Measurements from ENCODE around the gene STAT5B.
"Not testable (repeated sequence)": the region's sequence is repeated elsewhere in the genome, so short reads cannot be mapped to it uniquely, and the experiment has no call there.

Gene STAT5B

DNA sequence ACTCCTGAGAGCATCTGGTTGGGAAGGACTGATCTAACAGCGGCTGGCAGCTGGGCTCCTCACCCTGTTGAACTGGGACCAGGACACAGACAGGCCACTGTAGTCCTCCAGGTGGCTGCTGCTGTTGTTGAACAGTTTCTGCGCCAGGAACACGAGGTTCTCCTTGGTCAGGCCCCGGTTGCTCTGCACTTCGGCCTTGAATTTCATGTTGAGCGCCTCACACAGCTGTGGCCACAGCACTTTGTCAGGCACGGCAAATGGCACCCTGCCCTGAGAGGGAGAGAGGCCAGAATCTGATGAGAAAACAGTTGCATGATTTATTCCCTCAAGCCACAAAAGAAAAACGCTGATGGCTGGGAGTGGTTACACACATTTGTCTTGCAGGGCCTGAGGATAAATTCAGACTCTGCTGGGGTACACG is 64.3 kb downstream of the STAT5B start:
- not testable (repeated sequence) for H3K4me3 ChIP-seq (ENCODE audit: low read length); DNase-seq (ENCODE audit: low read depth, low spot score)

DNA sequence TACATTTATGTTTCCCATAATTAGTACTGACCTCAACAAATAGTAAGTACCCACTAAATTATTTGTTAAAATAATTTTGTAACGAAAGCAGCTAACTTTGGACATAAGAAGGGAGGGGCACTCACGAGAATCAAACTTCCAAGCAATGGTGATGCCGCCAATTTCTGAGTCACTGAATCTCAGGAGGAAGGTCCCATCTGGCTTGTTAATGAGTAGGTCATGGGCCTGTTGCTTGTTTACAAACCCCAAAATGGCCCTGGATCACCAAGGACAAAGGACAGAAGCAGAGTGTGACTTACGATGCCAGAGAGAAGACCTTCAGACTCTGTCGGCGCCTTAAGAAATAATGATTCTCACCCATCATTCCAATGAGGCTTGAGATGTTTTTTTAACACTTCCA is 66.1 kb downstream of the STAT5B start:
- H3K4me3 ChIP-seq (ENCODE audit: low read length): no peak overlapping the region
- no peak for DNase-seq (ENCODE audit: low read depth, low spot score)

GRCh38 chr17:42206153-42206612 is 70.0 kb downstream of the STAT5B start:
- not testable (repeated sequence) for H3K4me3 ChIP-seq (ENCODE audit: low read length); DNase-seq (ENCODE audit: low read depth, low spot score)

DNA sequence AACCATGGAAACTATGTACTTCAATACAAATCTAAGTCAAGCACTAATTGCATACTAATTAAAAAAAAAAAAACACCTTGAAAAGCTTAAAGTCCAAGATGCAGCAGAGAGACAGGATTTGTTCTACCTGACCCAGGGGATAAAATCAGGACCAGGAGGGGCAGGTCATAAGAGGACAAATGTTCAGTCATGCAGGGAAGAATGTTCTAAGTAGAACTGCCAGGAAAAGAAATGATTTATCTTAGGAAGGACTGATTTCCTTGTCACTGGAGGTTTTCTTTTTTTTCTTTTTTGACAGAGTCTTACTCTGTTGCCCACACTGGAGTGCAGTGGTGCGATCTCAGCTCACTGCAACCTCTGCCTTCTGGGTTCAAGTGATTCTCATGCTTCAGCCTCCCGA is 72.8 kb downstream of the STAT5B start:
- H3K4me3 ChIP-seq (ENCODE audit: low read length): no peak overlapping the region
- no peak for DNase-seq (ENCODE audit: low read depth, low spot score)

DNA sequence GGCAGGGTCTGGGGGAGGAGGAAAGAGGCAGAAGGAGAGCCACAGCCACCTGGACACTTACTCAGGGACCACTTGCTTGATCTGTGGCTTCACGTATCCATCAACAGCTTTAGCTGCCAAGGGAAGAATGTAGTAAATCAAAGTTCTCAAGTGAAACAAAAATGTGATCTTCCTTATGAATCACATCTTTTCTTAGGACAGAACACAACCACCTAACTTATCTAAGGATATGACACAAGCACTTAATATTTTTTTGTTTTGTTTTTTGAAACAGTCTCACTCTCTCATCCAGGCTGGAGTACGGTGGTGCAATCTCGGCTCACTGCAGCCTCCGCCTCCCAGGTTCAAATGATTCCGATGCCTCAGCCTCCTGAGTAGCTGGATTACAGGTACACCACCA is 73.5 kb downstream of the STAT5B start:
- no peak for DNase-seq (ENCODE audit: low read depth, low spot score)
- no peak overlapping the region for H3K4me3 ChIP-seq (ENCODE audit: low read length)

GRCh38 chr17:42202159-42202558 is 74.0 kb downstream of the STAT5B start:
- DNase-seq (ENCODE audit: low read depth, low spot score): no peak
- no peak overlapping the region for H3K4me3 ChIP-seq (ENCODE audit: low read length)

DNA sequence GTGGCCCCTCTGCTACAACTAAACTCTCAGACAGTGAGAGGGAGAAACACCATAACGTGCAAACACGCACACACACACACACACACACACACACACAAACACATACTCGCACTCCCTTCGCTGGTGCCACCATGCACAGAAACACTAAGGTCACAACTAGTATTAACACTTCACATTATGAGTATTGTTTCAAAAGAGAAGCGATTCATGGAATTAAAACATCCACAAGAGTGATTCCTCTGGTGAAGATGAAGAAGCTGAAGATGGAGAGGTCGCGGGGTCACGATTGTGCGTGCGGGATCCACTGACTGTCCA is 74.8 kb downstream of the STAT5B start:
- H3K4me3 ChIP-seq (ENCODE audit: low read length): no peak overlapping the region
- DNase-seq (ENCODE audit: low read depth, low spot score): no peak

DNA sequence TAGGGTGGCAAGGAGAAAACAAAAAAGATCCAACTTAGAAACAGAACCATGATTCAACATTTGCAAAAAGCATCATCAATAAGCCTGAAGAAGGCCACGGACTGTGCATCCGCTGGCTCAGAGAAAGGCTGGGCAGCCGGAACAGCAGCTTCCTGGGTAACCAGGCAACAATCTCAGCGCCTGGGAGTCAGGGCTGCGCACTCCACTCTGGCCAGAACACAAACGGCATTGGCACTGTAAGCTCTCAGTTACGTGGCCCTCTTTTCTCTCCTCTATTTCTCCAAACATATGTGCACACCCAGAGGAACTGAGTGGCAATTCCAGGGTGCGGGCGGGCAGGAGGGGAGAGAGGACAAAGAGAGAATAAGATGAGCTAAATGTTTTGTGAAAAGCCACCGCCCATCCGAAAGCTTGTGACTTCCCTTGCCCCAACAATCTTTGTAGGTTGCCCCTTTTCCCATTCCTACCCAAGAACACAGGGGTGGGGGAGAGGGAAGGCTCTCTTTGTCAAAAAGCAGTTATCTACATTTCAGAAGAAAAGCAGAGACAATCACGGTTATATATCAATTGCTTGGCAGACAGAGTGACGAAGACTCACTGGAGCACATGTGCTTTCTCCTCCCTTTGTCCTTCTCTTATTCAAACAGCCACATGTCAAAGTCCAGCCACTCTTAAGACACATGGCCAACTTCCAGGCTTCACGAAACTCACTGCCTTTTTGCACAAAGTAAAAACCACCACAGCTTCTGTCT is 75.3 kb downstream of the STAT5B start:
- no peak overlapping the region for H3K4me3 ChIP-seq (ENCODE audit: low read length)
- no peak for DNase-seq (ENCODE audit: low read depth, low spot score)

DNA sequence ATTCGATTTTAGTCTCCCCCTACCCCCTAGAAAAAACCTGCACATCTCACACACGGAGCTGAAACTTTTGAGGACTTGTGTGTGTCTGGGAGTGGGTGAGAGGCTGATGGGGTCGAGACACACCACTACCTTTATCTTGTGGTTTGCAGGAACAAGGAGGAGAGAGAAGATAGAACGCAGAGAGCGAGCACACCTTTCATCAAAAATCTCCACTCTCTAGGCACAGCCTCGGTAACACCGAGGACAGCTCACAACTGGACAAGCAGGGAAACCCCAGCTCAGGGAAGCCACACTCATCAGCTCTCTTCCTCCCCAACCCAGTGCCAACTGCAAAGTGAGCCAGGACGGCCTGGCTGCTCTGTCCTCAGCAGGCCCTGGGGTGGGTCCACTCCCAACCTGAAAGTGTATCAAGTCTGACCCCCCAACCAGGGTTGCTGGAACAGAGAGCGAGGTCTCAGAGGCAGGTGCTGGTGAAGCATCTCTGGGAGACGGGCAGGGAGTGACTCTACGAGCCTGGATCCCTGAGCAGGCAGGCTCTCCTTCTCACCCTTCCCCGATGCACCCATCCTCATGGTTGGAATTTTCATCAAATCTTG is 76.7 kb downstream of the STAT5B start:
- no peak overlapping the region for H3K4me3 ChIP-seq (ENCODE audit: low read length)
- no peak for DNase-seq (ENCODE audit: low read depth, low spot score)

GRCh38 chr17:42198897-42199296 is 77.3 kb downstream of the STAT5B start:
- no peak for DNase-seq (ENCODE audit: low read depth, low spot score)
- no peak overlapping the region for H3K4me3 ChIP-seq (ENCODE audit: low read length)

DNA sequence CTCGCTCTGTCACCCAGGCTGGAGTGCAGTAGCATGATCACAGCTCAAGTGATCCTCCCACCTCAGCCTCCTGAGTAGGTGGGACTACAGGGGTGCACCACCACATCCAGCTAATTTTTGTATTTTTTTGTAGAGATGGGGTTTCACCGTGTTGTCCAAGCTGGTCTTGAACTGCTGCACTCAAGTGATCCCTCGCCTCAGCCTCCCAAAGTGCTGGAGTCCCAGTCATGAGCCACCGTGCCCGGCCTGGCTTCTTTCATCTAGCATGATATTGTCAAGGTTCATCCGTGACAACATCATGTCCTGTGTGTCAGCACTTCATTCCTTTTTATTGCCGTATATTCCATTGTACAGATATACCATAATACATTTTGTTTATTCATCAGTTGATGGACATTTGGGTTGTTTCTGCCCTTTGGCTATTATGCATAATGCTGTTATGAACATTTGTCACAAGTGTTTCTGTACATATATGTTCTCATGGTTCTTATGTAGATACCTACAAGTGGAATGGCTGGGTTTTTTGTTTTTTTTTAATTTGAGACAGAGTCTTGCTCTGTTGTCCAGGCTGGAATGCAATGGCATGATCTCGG is 78.5 kb downstream of the STAT5B start:
- no peak for DNase-seq (ENCODE audit: low read depth, low spot score)
- no peak overlapping the region for H3K4me3 ChIP-seq (ENCODE audit: low read length)

DNA sequence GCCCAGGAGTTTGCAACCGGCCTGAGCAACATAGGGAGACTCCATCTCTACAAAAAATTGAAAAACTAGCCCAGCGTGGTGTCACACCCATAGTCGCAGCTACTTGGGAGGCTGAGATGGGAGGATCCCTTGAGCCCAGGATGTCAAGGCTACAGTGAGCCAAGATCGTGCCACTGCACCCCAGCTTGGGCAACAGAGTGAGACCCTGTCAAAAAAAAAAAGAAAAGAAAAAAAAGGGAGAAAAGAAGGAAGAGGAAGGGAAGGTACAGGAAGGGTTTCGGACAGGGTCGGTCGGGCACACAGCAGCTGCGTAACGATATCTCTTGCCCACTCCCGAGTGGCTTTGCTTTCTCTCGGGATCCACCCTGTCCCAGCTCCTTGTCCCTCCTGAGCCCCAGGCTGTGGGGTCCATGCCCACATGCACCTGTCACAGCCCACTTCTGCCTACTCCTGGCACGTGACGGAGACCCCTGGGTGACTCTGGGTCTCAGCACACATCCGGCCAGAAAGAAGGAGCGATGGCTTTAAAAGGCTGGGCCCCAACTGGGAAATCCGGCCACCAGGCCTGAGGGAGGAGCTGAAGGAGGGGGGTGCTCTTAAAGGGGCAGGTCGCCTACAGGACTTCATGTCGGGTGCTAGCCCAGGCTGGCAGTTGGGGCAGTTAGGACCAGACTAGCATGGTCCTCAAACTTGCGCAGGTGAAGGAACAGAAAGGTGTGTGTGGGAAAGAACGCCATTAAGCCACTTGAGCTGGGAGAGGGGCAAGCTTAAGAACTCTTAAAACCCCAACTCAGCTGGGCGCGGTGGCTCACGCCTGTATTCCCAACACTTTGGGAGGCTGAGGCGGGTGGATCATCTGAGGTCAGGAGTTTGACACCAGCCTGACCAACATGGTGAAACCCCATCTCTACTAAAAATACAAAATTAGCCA is 82.0 kb downstream of the STAT5B start, which contains the start of gene GHDC:
GHDC (minus strand) TSS at position 526 of the 931 bp plus-strand sequence. CDS start 913 bp downstream, outside the sequence.
- peak; percentile 86 for DNase-seq (ENCODE audit: low read depth, low spot score)
- peak within 1 kb of the TSS; percentile 76 for H3K4me3 ChIP-seq (ENCODE audit: low read length)

DNA sequence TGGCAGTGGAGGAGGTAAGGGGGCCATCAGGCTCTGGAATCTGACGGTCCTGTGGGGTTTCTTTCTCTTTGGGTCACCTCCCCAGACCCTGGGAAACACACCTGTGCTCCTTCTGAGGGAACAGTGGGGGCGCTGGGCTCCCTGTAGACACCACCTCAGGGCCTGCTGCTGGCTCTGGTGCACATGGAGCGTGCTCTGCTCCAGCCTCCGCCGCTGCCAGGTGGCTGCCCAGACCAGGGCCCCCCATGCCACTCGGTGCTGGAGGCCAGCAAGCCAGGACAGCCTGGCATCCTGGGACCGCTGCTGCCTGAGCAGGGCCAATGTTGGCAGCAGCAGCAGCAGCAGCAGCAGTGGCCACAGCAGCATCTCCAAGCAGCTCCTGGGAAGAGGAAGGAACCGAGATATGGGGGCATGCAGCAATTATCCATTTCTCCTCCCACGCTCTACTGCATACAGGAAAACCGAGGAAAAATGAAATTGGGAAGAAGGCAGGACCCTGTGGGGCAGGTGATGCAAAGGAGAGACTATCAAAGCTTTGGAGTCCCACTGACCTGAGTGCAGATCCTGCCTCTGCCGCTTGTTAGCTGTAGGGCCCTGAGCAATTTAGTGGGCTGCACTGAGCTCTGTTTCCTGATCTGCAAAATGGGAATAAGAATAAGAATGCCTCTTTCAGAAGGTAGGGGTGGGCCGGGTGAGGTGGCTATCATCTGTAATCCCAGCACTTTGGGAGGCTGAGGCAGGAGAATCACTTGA is 82.8 kb downstream of the STAT5B start:
- no peak for DNase-seq (ENCODE audit: low read depth, low spot score)
- peak overlapping the region; percentile 76 for H3K4me3 ChIP-seq (ENCODE audit: low read length)

DNA sequence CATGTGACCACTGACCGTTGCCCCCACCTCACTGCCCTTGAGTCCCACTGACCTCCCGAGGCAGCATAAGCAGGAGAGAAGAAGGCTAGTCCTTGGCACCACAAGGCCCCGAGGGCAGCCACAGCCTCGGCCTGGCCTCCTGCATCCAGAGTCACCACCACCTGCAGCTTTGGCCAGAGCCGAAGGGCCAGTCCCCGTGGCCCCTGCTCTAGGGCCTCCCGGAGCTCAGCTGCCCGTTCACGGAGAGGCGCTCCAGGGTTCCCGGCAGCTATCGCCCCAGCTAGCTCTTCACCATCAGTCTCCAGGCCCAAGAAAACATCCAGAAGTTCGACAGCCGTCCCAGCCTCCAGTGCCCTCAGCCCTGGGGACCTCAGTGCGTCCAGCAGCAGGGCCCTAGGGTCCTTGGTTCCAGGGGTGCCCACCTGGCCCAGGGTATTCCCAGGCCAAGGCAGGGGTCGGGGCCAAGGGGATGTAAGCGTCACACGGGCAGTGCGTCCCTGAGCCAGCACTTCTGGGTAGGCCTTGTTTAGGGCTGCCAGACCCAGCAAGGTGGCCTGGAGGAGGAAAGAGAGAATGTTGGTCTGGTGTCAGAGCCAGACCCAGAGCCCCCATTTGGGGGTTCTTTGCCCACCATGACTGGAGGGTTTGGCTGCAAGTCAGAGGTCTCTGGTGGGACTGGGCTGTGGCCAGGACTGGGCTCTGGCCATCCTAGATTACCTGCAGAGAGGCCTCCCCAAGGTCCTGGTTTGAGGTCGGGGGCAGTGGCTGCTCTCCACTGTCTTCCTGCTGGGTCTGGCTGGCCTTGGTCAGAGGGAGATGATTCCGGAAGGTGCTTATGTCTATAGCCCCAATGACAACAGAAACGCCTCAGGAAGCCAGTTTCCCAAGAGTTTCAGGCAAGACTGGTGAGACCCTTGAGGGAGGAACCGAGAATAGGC is 83.7 kb downstream of the STAT5B start:
- H3K4me3 ChIP-seq (ENCODE audit: low read length): no peak overlapping the region

GRCh38 chr17:42191275-42191608 is 84.9 kb downstream of the STAT5B start:
- no peak overlapping the region for H3K4me3 ChIP-seq (ENCODE audit: low read length)
- DNase-seq (ENCODE audit: low read depth, low spot score): no peak

More for the DNA sequence above, 83.7 kb downstream of the STAT5B start:
- DNase-seq (ENCODE audit: low read depth, low spot score): no peak

- no peak for DNase-seq (ENCODE audit: low read depth, low spot score)
These were observed 85.5 kb downstream of the STAT5B start for GRCh38 chr17:42190491-42191274.

GRCh38 chr17:42189651-42189965 is 86.6 kb downstream of the STAT5B start:
- no peak for DNase-seq (ENCODE audit: low read depth, low spot score)
- no peak overlapping the region for H3K4me3 ChIP-seq (ENCODE audit: low read length)

More at GRCh38 chr17:42190491-42191274, 85.5 kb downstream of the STAT5B start:
- H3K4me3 ChIP-seq (ENCODE audit: low read length): no peak overlapping the region

Data from Jurkat, Clone E6-1 (cell line).